Activated naive CD8-positive, alpha-beta T cell treated with anti-CD3 and anti-CD28 coated beads, Interleukin-2, amount 10 ng/mL, durations not matched to agents 7 days and 5 days (primary cell): ENCODE data around the gene DMXL1. TPM values are rescaled to one million over a fixed set of nuclear protein-coding genes. Genes with fewer than 3 reads are reported as not detected.

Source experiments
- ATAC-seq: fragments of 150-1000 bp; cut with Tn5 transposase; one replicate; pipeline ENCODE4 v1.10.0; 2021; ENCODE audit warnings: low read depth, moderate library complexity
- POLR2A ChIA-PET: fragments of 350-600 bp; sonication (Branson Sonifier 250); formaldehyde crosslinking; loops from one replicate; lab custom pipeline; 2021; ENCODE audit warnings: antibody characterized with exemption; lab: Charles Lee
- DNase-seq: peaks from one replicate; pipeline ENCODE4 v3.0.0; 2021
- H3K27ac Mint-ChIP-seq: one replicate; pipeline ENCODE4 v1.8.0; 2022; ENCODE audit warnings: mild to moderate bottlenecking, mixed read lengths
- H3K27me3 Mint-ChIP-seq: one replicate; pipeline ENCODE4 v1.8.0; 2022; ENCODE audit warnings: mild to moderate bottlenecking, moderate library complexity, mixed read lengths
- H3K36me3 Mint-ChIP-seq: one replicate; pipeline ENCODE4 v1.8.0; 2021; ENCODE audit warnings: mild to moderate bottlenecking, mixed read lengths
- H3K4me1 Mint-ChIP-seq: one replicate; pipeline ENCODE4 v1.8.0; 2021; ENCODE audit warnings: mixed read lengths
- H3K4me3 Mint-ChIP-seq: one replicate; pipeline ENCODE4 v1.8.0; 2022; ENCODE audit warnings: mild to moderate bottlenecking, moderate library complexity, mixed read lengths
- H3K9me3 Mint-ChIP-seq: one replicate; pipeline ENCODE4 v1.8.0; 2021; ENCODE audit warnings: mixed read lengths
- microRNA-seq: library from miRNA; unstranded; fragments of <30 nt; microRNA quantifications from one replicate; pipeline ENCODE4 v1.2.0, GENCODE V29; 2022
- total RNA-seq, 2 experiments: library from RNA; stranded (reverse); gene quantifications; one replicate each; pipeline ENCODE4 v1.2.3, GENCODE V29; 2021

DMXL1 gene
- total RNA-seq, 2 experiments from 2014 or later = 35.5 to 40.7 TPM

DNA sequence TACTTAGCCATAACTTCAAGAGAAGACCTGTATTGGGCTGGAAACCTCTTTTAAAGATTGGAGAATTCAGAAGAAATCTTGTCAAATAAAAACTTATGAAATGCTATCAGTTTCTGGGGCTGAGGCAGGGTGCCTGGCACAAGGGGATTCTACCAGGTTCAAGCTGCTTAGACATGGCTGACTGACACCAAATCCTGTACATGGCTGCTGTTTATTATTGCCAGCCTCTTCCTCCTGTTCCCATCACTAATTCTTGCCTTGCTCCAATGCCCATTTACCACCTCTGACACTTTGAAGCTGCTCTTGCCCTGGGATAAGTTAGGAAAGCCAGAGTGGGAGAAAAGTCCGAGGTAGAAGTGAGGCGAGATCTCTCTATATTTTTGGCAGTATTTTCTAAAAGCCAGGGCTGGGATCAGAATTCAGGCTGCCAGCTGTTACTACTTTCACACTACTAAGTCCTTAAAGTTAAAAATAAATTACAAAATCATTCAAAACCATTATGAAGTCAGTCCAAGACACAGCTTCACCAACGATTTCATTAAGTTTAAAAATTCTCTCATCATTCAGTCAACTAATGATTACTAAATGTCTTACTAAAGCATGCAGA, 218.7 kb downstream of the DMXL1 start:
- H3K36me3 Mint-ChIP-seq = peaks cover 27% of the 10 kb centered on the region
- H3K27ac Mint-ChIP-seq = peak overlapping the region; percentile 86
- DNase-seq (no peak), ATAC-seq (no peak)
- no peaks in the 10 kb centered on the region for H3K27me3 Mint-ChIP-seq
- POLR2A ChIA-PET = interaction anchor here (0.9 to 2.7 kb wide), 9 partner anchors 10 to 45 kb away, joined by 3 to 13 read pairs (median 6); no protein-coding TSS in a partner anchor
- peaks cover 80% of the 10 kb centered on the region for H3K4me1 Mint-ChIP-seq
- peaks cover 5% of the 10 kb centered on the region for H3K9me3 Mint-ChIP-seq
- H3K4me3 Mint-ChIP-seq = peak overlapping the region; percentile 75

DNA sequence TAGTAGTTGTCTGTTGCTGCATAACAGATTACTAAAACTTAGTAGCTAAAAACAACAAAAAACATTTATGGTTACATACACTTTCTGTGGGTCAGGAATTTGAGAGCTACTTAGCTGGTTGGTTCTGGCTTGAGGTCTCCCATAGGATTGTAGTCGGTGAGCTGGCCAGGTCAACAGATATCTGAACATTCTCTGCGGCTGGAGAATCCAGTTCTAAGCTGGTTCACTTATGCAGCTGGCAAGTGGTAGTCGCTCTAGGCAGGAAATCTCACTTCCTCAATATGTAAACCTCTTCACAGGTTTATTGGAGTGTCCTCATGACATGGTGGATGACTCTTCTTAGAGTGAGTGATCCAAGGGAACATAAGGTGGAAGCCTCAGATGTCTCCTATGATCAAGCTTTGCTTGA, 219.3 kb downstream of the DMXL1 start:
- peak overlapping the region; percentile 75 for H3K4me3 Mint-ChIP-seq
- POLR2A ChIA-PET = interaction anchor here (0.9 to 2.1 kb wide), 12 partner anchors 10 to 79 kb away, joined by 3 to 13 read pairs (median 6); partner anchors contain the start of gene TNFAIP8
- H3K36me3 Mint-ChIP-seq = peaks cover 32% of the 10 kb centered on the region
- ATAC-seq (peak; percentile 51), DNase-seq (no peak)
- peaks cover 74% of the 10 kb centered on the region for H3K4me1 Mint-ChIP-seq
- H3K27me3 Mint-ChIP-seq = no peaks in the 10 kb centered on the region
- H3K27ac Mint-ChIP-seq = peak overlapping the region; percentile 86
- peaks cover 6% of the 10 kb centered on the region for H3K9me3 Mint-ChIP-seq

DNA sequence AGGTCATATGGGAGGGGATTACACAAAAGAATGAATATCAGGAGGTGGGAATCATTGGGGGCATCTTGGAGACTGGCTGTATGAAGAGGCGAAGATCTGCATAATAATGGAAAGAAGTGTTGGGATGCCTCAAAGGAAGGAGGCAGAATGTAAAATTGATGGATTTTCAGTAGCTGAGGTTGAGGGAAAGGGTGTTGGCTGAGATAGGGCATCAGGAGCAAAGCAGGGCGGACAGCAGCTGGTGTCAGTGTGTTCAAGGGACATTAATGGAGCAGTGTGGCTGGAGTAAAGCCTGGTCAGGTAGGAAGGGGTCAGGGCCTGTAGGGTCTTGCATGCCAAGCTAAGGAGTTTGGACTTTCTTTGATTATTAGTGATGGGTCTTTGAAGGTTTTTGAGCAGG, 219.7 kb downstream of the DMXL1 start:
- Mint-ChIP-seq H3K27me3 (no peaks in the 10 kb centered on the region), H3K4me3 (peak overlapping the region; percentile 75), H3K4me1 (peaks cover 70% of the 10 kb centered on the region), H3K9me3 (peaks cover 6% of the 10 kb centered on the region), H3K27ac (peak overlapping the region; percentile 86), H3K36me3 (peaks cover 32% of the 10 kb centered on the region)
- no peak for ATAC-seq
- POLR2A ChIA-PET = interaction anchor here (0.6 to 2.1 kb wide), 13 partner anchors 9 to 219 kb away, joined by 3 to 13 read pairs (median 5); partner anchors contain the start of genes DMXL1 and TNFAIP8
- DNase-seq = no peak

DNA sequence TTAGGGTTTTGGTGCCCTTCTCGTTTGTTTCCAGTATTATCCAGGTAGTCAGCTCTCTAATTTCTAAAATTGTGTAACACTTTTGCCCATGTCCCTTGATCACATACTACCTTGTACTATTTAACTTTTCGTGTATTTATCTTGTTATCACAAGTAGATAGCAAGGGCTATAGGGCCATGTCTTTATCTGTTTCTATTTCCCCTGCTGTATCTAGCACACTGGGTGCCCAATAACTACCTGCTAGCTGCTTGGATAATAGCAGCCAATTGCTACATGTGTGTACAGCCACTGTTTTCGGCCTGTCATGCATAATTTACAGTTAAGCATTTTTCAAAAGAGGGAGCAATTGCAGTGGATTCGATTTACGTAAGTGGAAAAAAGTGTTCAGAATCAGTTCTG, 220.2 kb downstream of the DMXL1 start:
- no peak for ATAC-seq
- peaks cover 32% of the 10 kb centered on the region for H3K36me3 Mint-ChIP-seq
- peak overlapping the region; percentile 75 for H3K4me3 Mint-ChIP-seq
- peak overlapping the region; percentile 86 for H3K27ac Mint-ChIP-seq
- peaks cover 66% of the 10 kb centered on the region for H3K4me1 Mint-ChIP-seq
- peaks cover 6% of the 10 kb centered on the region for H3K9me3 Mint-ChIP-seq
- POLR2A ChIA-PET = interaction anchor here (0.6 to 2.1 kb wide), 13 partner anchors 9 to 220 kb away, joined by 3 to 13 read pairs (median 5); partner anchors contain the start of genes DMXL1 and TNFAIP8
- no peaks in the 10 kb centered on the region for H3K27me3 Mint-ChIP-seq
- no peak for DNase-seq

DNA sequence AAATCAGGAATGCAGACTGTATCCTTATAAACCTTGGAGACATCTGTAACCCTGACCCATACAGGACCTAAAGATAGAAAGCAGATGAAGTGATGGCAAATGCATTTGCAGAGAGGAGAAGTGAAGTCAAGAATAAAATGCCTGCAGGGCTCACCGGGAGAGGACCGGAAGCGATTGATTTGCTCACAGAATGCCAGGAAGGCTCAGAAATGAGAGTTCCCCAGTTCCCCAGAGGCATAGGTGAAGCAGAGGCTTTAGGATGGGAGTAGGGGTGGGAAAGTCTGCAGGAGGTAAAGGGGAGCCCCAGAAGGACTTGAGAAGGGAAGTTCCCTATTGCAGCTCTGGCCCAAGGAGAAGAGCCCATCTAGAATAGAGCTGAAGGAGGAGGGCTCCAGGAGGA, 221.0 kb downstream of the DMXL1 start:
- H3K27me3 Mint-ChIP-seq = no peaks in the 10 kb centered on the region
- DNase-seq (no peak), ATAC-seq (no peak)
- POLR2A ChIA-PET = interaction anchor here (1.9 kb wide), 1 partner anchor 14 kb away, joined by 8 read pairs; no protein-coding TSS in a partner anchor
- H3K4me1 Mint-ChIP-seq = peaks cover 60% of the 10 kb centered on the region
- peak overlapping the region; percentile 79 for H3K27ac Mint-ChIP-seq
- H3K9me3 Mint-ChIP-seq = peaks cover 7% of the 10 kb centered on the region
- peaks cover 32% of the 10 kb centered on the region for H3K36me3 Mint-ChIP-seq
- peak overlapping the region; percentile 33 for H3K4me3 Mint-ChIP-seq

DNA sequence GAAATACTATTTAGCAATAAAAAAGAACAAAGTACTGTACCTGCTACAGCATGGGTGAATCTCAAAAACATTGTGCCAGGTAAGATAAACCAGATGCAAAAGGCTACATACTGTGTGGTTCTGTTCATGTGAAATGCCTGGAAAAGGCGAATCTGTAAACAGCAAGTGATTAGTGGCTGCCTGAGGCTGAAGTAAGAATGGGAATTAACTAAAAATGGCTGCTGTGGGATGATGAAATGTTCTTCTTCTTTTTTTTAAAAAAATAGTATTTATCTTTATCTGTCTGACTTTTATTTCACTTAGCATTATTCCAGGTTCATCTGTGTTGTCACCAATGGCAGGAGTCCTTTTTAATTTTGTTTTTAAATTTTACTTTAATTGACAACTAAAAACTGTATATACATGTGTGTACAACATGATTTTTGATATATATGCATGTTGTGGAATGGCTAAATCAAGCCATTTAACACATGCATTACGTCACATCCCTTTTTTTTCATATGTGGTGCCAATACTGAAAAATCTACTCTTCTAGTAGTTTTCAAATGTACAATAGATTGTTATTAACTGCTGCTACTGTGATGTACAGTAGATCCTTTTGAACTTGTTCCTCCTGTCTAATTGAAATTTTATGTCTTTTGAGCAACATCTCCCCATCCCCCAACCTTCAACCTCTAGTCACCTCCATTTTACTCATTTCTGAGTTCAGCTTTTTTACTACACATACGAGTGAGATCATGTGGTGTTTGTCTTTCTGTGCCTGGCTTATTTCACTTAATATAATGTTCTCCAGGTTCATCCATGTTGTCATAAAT, 222.0 kb downstream of the DMXL1 start:
- no peak for ATAC-seq
- Mint-ChIP-seq H3K4me3 (no peak overlapping the region), H3K4me1 (peaks cover 53% of the 10 kb centered on the region), H3K36me3 (peaks cover 35% of the 10 kb centered on the region), H3K9me3 (peaks cover 7% of the 10 kb centered on the region), H3K27me3 (no peaks in the 10 kb centered on the region), H3K27ac (peak overlapping the region; percentile 22)
- DNase-seq = no peak
- POLR2A ChIA-PET = no interaction called here

DNA sequence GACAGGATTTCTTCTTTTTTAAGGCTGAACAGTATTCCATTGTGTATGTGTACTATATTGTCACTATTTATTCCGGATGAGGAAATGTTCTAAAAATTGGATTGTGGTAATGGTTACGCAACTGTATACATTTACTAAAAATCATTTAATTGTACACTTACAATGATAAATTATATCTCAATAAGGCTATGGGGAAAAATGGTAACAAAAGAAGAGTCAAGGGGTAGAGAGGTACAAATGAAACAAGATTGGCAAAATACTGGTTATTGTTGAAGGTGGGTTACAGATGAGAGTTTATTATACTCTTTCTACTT, 222.6 kb downstream of the DMXL1 start:
- DNase-seq = no peak
- peaks cover 34% of the 10 kb centered on the region for H3K36me3 Mint-ChIP-seq
- H3K27me3 Mint-ChIP-seq = no peaks in the 10 kb centered on the region
- POLR2A ChIA-PET = no interaction called here
- peaks cover 7% of the 10 kb centered on the region for H3K9me3 Mint-ChIP-seq
- no peak overlapping the region for H3K27ac Mint-ChIP-seq
- H3K4me3 Mint-ChIP-seq = no peak overlapping the region
- peaks cover 50% of the 10 kb centered on the region for H3K4me1 Mint-ChIP-seq
- no peak for ATAC-seq

Small RNA genes lying within 50 kb of the gene (microRNA-seq; reads per million reads assigned to microRNA genes)
- not detected for gene MIR5706

Other genes starting within 250 kb of the DMXL1 start
- gene DTWD2, start 82.5 kb upstream of the DMXL1 start, total RNA-seq = 1 to 10 TPM; 2.6 to 3.7 TPM